Measurements from ENCODE around the gene ADGRG2.

DNA sequence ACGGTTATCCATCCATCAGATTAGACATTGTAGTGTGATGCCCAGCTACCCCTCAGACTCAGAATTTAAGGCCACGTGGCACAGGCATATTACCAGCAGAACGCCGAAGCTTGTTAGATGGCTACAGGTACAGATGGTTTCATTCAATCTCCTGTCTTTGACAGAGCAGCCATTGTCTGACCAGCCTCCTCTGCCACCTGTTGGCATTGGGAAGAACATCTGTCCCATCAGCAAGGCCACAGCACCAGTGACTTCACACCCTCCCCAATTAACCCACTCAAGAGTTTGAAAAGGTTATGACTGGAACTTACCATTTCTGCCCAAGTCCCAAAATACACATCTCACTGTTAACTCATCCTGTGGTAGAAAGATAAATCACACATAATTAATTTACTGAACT lies 116.4 kb downstream of the ADGRG2 start:
- TF ChIP-seq, protein P1, sequence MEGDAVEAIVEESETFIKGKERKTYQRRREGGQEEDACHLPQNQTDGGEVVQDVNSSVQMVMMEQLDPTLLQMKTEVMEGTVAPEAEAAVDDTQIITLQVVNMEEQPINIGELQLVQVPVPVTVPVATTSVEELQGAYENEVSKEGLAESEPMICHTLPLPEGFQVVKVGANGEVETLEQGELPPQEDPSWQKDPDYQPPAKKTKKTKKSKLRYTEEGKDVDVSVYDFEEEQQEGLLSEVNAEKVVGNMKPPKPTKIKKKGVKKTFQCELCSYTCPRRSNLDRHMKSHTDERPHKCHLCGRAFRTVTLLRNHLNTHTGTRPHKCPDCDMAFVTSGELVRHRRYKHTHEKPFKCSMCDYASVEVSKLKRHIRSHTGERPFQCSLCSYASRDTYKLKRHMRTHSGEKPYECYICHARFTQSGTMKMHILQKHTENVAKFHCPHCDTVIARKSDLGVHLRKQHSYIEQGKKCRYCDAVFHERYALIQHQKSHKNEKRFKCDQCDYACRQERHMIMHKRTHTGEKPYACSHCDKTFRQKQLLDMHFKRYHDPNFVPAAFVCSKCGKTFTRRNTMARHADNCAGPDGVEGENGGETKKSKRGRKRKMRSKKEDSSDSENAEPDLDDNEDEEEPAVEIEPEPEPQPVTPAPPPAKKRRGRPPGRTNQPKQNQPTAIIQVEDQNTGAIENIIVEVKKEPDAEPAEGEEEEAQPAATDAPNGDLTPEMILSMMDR (IDR thresholded peaks at IDR 0.05) = no peak
- TF ChIP-seq CREM (CRISPR knock-in tag; IDR thresholded peaks at IDR 0.05) = no peak
- TF ChIP-seq, protein P2, sequence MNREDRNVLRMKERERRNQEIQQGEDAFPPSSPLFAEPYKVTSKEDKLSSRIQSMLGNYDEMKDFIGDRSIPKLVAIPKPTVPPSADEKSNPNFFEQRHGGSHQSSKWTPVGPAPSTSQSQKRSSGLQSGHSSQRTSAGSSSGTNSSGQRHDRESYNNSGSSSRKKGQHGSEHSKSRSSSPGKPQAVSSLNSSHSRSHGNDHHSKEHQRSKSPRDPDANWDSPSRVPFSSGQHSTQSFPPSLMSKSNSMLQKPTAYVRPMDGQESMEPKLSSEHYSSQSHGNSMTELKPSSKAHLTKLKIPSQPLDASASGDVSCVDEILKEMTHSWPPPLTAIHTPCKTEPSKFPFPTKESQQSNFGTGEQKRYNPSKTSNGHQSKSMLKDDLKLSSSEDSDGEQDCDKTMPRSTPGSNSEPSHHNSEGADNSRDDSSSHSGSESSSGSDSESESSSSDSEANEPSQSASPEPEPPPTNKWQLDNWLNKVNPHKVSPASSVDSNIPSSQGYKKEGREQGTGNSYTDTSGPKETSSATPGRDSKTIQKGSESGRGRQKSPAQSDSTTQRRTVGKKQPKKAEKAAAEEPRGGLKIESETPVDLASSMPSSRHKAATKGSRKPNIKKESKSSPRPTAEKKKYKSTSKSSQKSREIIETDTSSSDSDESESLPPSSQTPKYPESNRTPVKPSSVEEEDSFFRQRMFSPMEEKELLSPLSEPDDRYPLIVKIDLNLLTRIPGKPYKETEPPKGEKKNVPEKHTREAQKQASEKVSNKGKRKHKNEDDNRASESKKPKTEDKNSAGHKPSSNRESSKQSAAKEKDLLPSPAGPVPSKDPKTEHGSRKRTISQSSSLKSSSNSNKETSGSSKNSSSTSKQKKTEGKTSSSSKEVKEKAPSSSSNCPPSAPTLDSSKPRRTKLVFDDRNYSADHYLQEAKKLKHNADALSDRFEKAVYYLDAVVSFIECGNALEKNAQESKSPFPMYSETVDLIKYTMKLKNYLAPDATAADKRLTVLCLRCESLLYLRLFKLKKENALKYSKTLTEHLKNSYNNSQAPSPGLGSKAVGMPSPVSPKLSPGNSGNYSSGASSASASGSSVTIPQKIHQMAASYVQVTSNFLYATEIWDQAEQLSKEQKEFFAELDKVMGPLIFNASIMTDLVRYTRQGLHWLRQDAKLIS (CRISPR knock-in tag; IDR thresholded peaks at IDR 0.05; ENCODE audit: borderline replicate concordance) = no peak
- TF ChIP-seq JAZF1 (CRISPR knock-in tag; IDR thresholded peaks at IDR 0.05) = no peak
- TF ChIP-seq, protein P3, sequence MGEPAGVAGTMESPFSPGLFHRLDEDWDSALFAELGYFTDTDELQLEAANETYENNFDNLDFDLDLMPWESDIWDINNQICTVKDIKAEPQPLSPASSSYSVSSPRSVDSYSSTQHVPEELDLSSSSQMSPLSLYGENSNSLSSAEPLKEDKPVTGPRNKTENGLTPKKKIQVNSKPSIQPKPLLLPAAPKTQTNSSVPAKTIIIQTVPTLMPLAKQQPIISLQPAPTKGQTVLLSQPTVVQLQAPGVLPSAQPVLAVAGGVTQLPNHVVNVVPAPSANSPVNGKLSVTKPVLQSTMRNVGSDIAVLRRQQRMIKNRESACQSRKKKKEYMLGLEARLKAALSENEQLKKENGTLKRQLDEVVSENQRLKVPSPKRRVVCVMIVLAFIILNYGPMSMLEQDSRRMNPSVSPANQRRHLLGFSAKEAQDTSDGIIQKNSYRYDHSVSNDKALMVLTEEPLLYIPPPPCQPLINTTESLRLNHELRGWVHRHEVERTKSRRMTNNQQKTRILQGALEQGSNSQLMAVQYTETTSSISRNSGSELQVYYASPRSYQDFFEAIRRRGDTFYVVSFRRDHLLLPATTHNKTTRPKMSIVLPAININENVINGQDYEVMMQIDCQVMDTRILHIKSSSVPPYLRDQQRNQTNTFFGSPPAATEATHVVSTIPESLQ (CRISPR knock-in tag; IDR thresholded peaks at IDR 0.05) = no peak
- no peak for TF ChIP-seq ZBTB21 (CRISPR knock-in tag; IDR thresholded peaks at IDR 0.05; ENCODE audit: borderline replicate concordance)
- TF ChIP-seq, protein P4, sequence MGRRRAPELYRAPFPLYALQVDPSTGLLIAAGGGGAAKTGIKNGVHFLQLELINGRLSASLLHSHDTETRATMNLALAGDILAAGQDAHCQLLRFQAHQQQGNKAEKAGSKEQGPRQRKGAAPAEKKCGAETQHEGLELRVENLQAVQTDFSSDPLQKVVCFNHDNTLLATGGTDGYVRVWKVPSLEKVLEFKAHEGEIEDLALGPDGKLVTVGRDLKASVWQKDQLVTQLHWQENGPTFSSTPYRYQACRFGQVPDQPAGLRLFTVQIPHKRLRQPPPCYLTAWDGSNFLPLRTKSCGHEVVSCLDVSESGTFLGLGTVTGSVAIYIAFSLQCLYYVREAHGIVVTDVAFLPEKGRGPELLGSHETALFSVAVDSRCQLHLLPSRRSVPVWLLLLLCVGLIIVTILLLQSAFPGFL (CRISPR knock-in tag; IDR thresholded peaks at IDR 0.05; ENCODE audit: borderline replicate concordance) = no peak
- TF ChIP-seq, protein P5, sequence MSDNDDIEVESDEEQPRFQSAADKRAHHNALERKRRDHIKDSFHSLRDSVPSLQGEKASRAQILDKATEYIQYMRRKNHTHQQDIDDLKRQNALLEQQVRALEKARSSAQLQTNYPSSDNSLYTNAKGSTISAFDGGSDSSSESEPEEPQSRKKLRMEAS (CRISPR knock-in tag; IDR thresholded peaks at IDR 0.05) = no peak
- no peak for TF ChIP-seq TCF7 (CRISPR knock-in tag; IDR thresholded peaks at IDR 0.05; ENCODE audit: low read depth)
- TF ChIP-seq SP1 (CRISPR knock-in tag; conservative IDR thresholded peaks at IDR 0.05) = no peak

Data from WTC11 (cell line).